K562 (cell line): Measurements from ENCODE around the gene THAP5. TPM values are rescaled to one million over a fixed set of nuclear protein-coding genes. Genes with fewer than 3 reads are reported as not detected.

Experiments used
- ATAC-seq: fragments of 200-7000 bp; cut with Tn5 transposase; 3 replicates; pipeline ENCODE4 v1.9.1; 2020; ENCODE audit warnings: moderate library complexity
- BruUV-seq: library from RNA; stranded (reverse); fragments of 400-500 nt; replicated peaks from 2 replicates; lab custom pipeline; 2021; lab: Mats Ljungman, UMichigan
- CTCF ChIA-PET: fragments of 300-600 bp; formaldehyde crosslinking; extraction: SDS; loops from one replicate; lab custom pipeline; 2021; ENCODE audit warnings: low intra/inter-chr PET ratio; lab: Yijun Ruan, JAX
- POLR2A ChIA-PET: fragments of 300-600, 350-650 bp; sonication (Branson Sonifier 250); formaldehyde crosslinking; extraction: SDS; loops from one replicate; lab custom pipeline; 2021; ENCODE audit warnings: antibody characterized with exemption, inconsistent platforms; lab: Yijun Ruan, JAX
- DNase-seq, 4 experiments: peaks; one replicate each; pipeline versions ENCODE4 v3.0.0 to v3.0.0-alpha.2; 2011 to 2018; ENCODE audit warnings: low spot score in 3 of 4, mixed read lengths in 3 of 4; ENCODE audit errors: extremely low read depth in 1 of 4
- FAIRE-seq: peaks from 2 replicates; lab custom pipeline; 2011; peaks lifted over from hg19 to GRCh38; lab: Jason Lieb, UNC
- H2AFZ ChIP-seq: 2 replicates; pipeline ENCODE4 v1.6.0; 2011; ENCODE audit warnings: low read depth, low read length, control low read depth, inconsistent platforms
- H3K27ac ChIP-seq: fragments of 200-600 bp; 3 replicates; pipeline ENCODE4 v1.8.0; 2011; ENCODE audit warnings: low read depth, mild to moderate bottlenecking, control low read depth, inconsistent platforms, low read length, moderate library complexity, mixed read lengths; ENCODE audit errors: extremely low read depth
- H3K27me3 ChIP-seq, 2 experiments: fragments of 300-600 bp in 1 of 2; 2 replicates in 1 of 2; 3 replicates in 1 of 2; pipeline versions ENCODE4 v1.6.0 to v1.8.0; 2011; ENCODE audit warnings: inconsistent platforms in 2 of 2, low read length in 2 of 2, mild to moderate bottlenecking in 1 of 2, mixed read lengths in 1 of 2, moderate library complexity in 1 of 2; ENCODE audit not compliant: control insufficient read depth in 2 of 2, insufficient read depth in 2 of 2
- H3K36me3 ChIP-seq: fragments of 300-600 bp; 3 replicates; pipeline ENCODE4 v1.8.0; 2011; ENCODE audit warnings: mild to moderate bottlenecking, low read length, inconsistent platforms; ENCODE audit not compliant: control insufficient read depth, insufficient read depth
- H3K4me1 ChIP-seq, 2 experiments: fragments of 200-600 bp in 1 of 2; replicated peaks in 1 of 2; 2 replicates in 1 of 2; 3 replicates in 1 of 2; pipeline versions ENCODE4 v1.5.1 to v1.8.0; 2011; ENCODE audit warnings: inconsistent platforms in 2 of 2, low read length in 2 of 2, mild to moderate bottlenecking in 1 of 2, mixed read lengths in 1 of 2, moderate library complexity in 1 of 2; ENCODE audit not compliant: control insufficient read depth in 2 of 2, insufficient read depth in 2 of 2
- H3K4me2 ChIP-seq: 2 replicates; pipeline ENCODE4 v1.6.1; 2011; ENCODE audit warnings: low read length, control low read depth, inconsistent platforms, mixed read lengths; ENCODE audit not compliant: insufficient read depth
- H3K4me3 ChIP-seq: fragments of 200-600 bp; sonication (generic), shearing (Covaris generic); 2 replicates; pipeline ENCODE4 v1.5.1; 2016; ENCODE audit warnings: control low read depth, inconsistent platforms
- H3K79me2 ChIP-seq: fragments of 200-600 bp; 3 replicates; pipeline ENCODE4 v1.8.0; 2011; ENCODE audit warnings: low read length, inconsistent platforms; ENCODE audit not compliant: control insufficient read depth, insufficient read depth
- H3K9ac ChIP-seq, 2 experiments: 2 replicates each; pipeline versions ENCODE4 v1.6.0 to v1.6.1; 2011; ENCODE audit warnings: low read depth in 2 of 2, low read length in 2 of 2, control low read depth in 1 of 2, inconsistent platforms in 1 of 2, mild to moderate bottlenecking in 1 of 2, mixed read lengths in 1 of 2; ENCODE audit not compliant: insufficient read depth in 1 of 2
- H3K9me1 ChIP-seq: one replicate; pipeline ENCODE4 v1.6.0; 2011; ENCODE audit warnings: inconsistent platforms, mild to moderate bottlenecking, low read length, moderate library complexity; ENCODE audit not compliant: control insufficient read depth, insufficient read depth
- H3K9me3 ChIP-seq: replicated peaks from 2 replicates; pipeline ENCODE4 v1.5.1; 2011; ENCODE audit warnings: low read depth, low read length, inconsistent platforms; ENCODE audit not compliant: control insufficient read depth, insufficient read depth
- H4K20me1 ChIP-seq: replicated peaks from 2 replicates; pipeline ENCODE4 v1.6.1; 2011; ENCODE audit warnings: low read length, inconsistent platforms, mixed read lengths; ENCODE audit not compliant: control insufficient read depth, insufficient read depth
- FOSL1 ChIP-seq: fragments of 200-800 bp; sonication (Bioruptor generic); conservative IDR thresholded peaks from 2 replicates; pipeline ENCODE4 v1.6.1; 2016; ENCODE audit warnings: missing genetic modification characterization, missing compliant biosample characterization
- HDAC2 ChIP-seq: fragments of 450-650 bp; IDR thresholded peaks from 2 replicates; pipeline ENCODE4 v1.6.1; 2016; ENCODE audit warnings: mild to moderate bottlenecking
- KLF6 ChIP-seq: fragments of 250-450 bp; sonication (Bioruptor Pico); IDR thresholded peaks from 2 replicates; pipeline ENCODE4 v1.4.0; 2020; ENCODE audit warnings: mild to moderate bottlenecking, moderate library complexity, borderline replicate concordance
- MCM7 ChIP-seq, 2 experiments: fragments of 450-650 bp; IDR thresholded peaks; 2 replicates each; pipeline ENCODE4 v1.6.1; 2016 to 2018
- MTA2 ChIP-seq: fragments of 450-650 bp; IDR thresholded peaks from 2 replicates; pipeline ENCODE4 v1.6.1; 2016; ENCODE audit warnings: low read depth
- NEUROD1 ChIP-seq: fragments of 150-350 bp; IDR thresholded peaks from 2 replicates; pipeline ENCODE4 v1.6.1; 2014; ENCODE audit warnings: borderline replicate concordance, low read length, low read depth; ENCODE audit not compliant: partially characterized antibody
- NFE2L1 ChIP-seq: fragments of 450-650 bp; IDR thresholded peaks from 2 replicates; pipeline ENCODE4 v1.6.1; 2016; ENCODE audit warnings: missing genetic modification characterization, low read depth, mild to moderate bottlenecking, missing compliant biosample characterization, moderate library complexity, borderline replicate concordance
- NFIX ChIP-seq: fragments of 250-450 bp; sonication (Bioruptor Pico); IDR thresholded peaks from 2 replicates; pipeline ENCODE4 v1.4.0; 2020; ENCODE audit warnings: low read depth, mild to moderate bottlenecking, moderate library complexity
- RBM39 ChIP-seq: fragments of 200-400 bp; formaldehyde crosslinking; optimal IDR thresholded peaks from 2 replicates; pipeline ENCODE3; 2018; ENCODE audit warnings: low read depth, low read length
- TRIM24 ChIP-seq, 2 experiments: fragments of 450-650 bp; IDR thresholded peaks; 2 replicates each; pipeline ENCODE4 v1.6.1; 2016
- ZNF174 ChIP-seq: fragments of 250-450 bp; sonication (Bioruptor Pico); IDR thresholded peaks from 2 replicates; pipeline ENCODE4 v1.4.0; 2020; ENCODE audit warnings: mild to moderate bottlenecking
- ZNF239 ChIP-seq: fragments of 250-450 bp; sonication (Bioruptor Pico); IDR thresholded peaks from 2 replicates; pipeline ENCODE4 v1.4.0; 2020; ENCODE audit warnings: mild to moderate bottlenecking
- ZNF253 ChIP-seq: fragments of 250-450 bp; sonication (Bioruptor Pico); conservative IDR thresholded peaks from 2 replicates; pipeline ENCODE4 v1.6.1; 2021; ENCODE audit warnings: mild to moderate bottlenecking
- ZNF830 ChIP-seq: fragments of 250-450 bp; sonication (Bioruptor Pico); IDR thresholded peaks from 2 replicates; pipeline ENCODE4 v1.5.0; 2021; ENCODE audit warnings: mild to moderate bottlenecking
- WGBS: fragments of 100-300 bp; shearing (Covaris generic); methylation state at CpG from one replicate; pipeline ENCODE4 v1.1.6; 2016; ENCODE audit warnings: low coverage, mixed read lengths; ENCODE audit not compliant: insufficient coverage; ENCODE audit errors: missing lambda C conversion rate; 5-methylcytosine and 5-hydroxymethylcytosine counted together
- in situ Hi-C: fragments of 300-500 bp; cut with MboI; formaldehyde crosslinking; loops from 4 replicates; pipeline ENCODE4 v1.15.0; 2018; ENCODE audit warnings: inconsistent platforms, mixed read lengths
- intact Hi-C: fragments of 100-400 bp; cut with micrococcal nuclease; formaldehyde crosslinking; loops from 2 replicates; pipeline ENCODE4 v1.14.2; 2022
- polyA plus RNA-seq, 8 experiments: library from polyadenylated mRNA; depleted of rRNA in 4 of 8; stranded (reverse) in 5 of 8; unstranded in 3 of 8; fragments of >200 nt; fragmentation: Nextera tagmentation in 2 of 8; fragmentation: Illumina TruSeq in 1 of 8; extraction: Ambion mirVana in 2 of 8; extraction: Trizol in 1 of 8; gene quantifications; 2 replicates each; pipeline versions ENCODE4 v1.2.1 to v1.2.3, GENCODE V29; 2011 to 2014; ENCODE audit warnings: inconsistent platforms in 1 of 8, missing spikeins in 1 of 8
- total RNA-seq, 7 experiments: library from RNA; depleted of rRNA in 6 of 7; stranded (reverse); fragments of >200 nt in 6 of 7; fragmentation: Illumina TruSeq in 2 of 7; extraction: Trizol in 2 of 7; gene quantifications; 2 replicates each; pipeline versions ENCODE4 v1.2.1 to v1.2.3, GENCODE V29; 2011 to 2021; ENCODE audit warnings: low replicate concordance in 1 of 7

THAP5 gene
- total and polyA plus RNA-seq, 9 of the 15 experiments (the other 6 are each of a cell fraction or from before 2014, with no cell fraction given): 16.5 to 58.1 (median 28.2) TPM

- no TSS peak for BruUV-seq
- ATAC-seq (no peak), DNase-seq (no peak)
- Histone ChIP-seq H3K27ac (no peak overlapping the region), H3K36me3 (no peaks in the 10 kb centered on the region; the same call in 2 of the 3 replicates)
- 33% methylated on average over 4 of the region's 4 CpGs for WGBS
- intact Hi-C loops: no loop called here
- TF ChIP-seq RBM39: no peak
- TF ChIP-seq TRIM24 (IDR thresholded peaks at IDR 0.05): no peak
- TF ChIP-seq FOSL1 (tag): no peak
- no peak for TF ChIP-seq NFE2L1
- TF ChIP-seq KLF6: no peak
- TF ChIP-seq MTA2: no peak
- TF ChIP-seq HDAC2: no peak
- no peak for TF ChIP-seq ZNF239 (CRISPR knock-in tag)
- TF ChIP-seq ZNF830: no peak
- TF ChIP-seq ZNF253: no peak
- TF ChIP-seq NFIX (CRISPR knock-in tag): no peak
- no peak for TF ChIP-seq NEUROD1
- TF ChIP-seq MCM7 (IDR thresholded peaks at IDR 0.05): no peak
- no peak for TF ChIP-seq ZNF174
- TF ChIP-seq, all 486 proteins: peak for 0
- in situ Hi-C loops: no loop called here
- POLR2A ChIA-PET: interaction anchor here (2.6 kb wide), 1 partner anchor 12 kb away, joined by 11 read pairs; the partner anchor contains the start of genes DNAJB9 and THAP5
- FAIRE-seq: no peak
- Histone ChIP-seq H4K20me1 (no peaks in the 10 kb centered on the region), H3K9me1 (no peaks in the 10 kb centered on the region), H3K4me2 (no peak overlapping the region), H3K9ac (no peak overlapping the region), H3K79me2 (no peaks in the 10 kb centered on the region), H3K27me3 (no peaks in the 10 kb centered on the region), H3K4me3 (no peak overlapping the region), H2AFZ (no peak overlapping the region), H3K4me1 (peaks cover 5 to 14% of the 10 kb centered on the region in 2 experiments), H3K9me3 (peaks cover 6% of the 10 kb centered on the region; the same call in 1 of the 2 replicates)
- CTCF ChIA-PET: no interaction called here
Observed at GRCh38 chr7:108581655-108582491, 12.4 kb upstream of the THAP5 start.
